Tibial nerve (tissue), 3 donors: Measurements from ENCODE around the gene FAM9B.

Experiments
- EP300 ChIP-seq, 2 donors: sonication (generic); formaldehyde crosslinking; IDR thresholded peaks; one replicate each; pipeline ENCODE4 v1.6.1; 2017; ENCODE audit warnings: antibody characterized with exemption in 2 of 2, mild to moderate bottlenecking in 1 of 2
- POLR2A ChIP-seq, 2 donors: fragments of 450-650 bp; IDR thresholded peaks; one replicate each; pipeline ENCODE4 v1.6.1; 2017; ENCODE audit warnings: antibody characterized with exemption in 2 of 2, mild to moderate bottlenecking in 2 of 2, moderate library complexity in 2 of 2

DNA sequence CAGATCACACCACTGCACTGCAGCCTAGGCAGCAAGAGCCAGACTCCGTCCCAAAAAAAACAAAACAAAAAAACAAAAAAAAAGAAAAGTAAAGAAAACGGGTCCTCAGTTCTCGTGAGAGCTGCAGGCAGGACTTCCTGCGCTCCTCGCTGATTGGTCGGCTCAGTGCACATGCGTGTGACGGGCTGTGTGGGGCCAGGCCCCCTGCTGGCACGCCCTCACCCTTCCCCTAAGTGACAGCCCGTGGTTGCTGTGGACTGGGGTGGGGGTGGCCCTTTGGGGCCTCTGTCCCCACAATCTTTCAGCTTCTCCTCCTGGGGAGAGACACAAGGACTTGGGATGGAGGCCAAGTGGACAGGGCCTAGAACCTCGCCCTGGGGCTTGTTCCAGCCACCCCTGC is at the start of gene FAM9B:
- TF ChIP-seq EP300 (IDR thresholded peaks at IDR 0.05): no peak
- TF ChIP-seq POLR2A (IDR thresholded peaks at IDR 0.05): no peak
